Tibial nerve (tissue), 4 donors: ENCODE data around the gene TMEM63A.

Experiments
- EP300 ChIP-seq, 2 donors: sonication (generic); formaldehyde crosslinking; IDR thresholded peaks; one replicate each; pipeline ENCODE4 v1.6.1; 2017; ENCODE audit warnings: antibody characterized with exemption in 2 of 2, mild to moderate bottlenecking in 1 of 2
- POLR2A ChIP-seq, 2 donors: fragments of 450-650 bp; IDR thresholded peaks; one replicate each; pipeline ENCODE4 v1.6.1; 2017; ENCODE audit warnings: antibody characterized with exemption in 2 of 2, mild to moderate bottlenecking in 2 of 2, moderate library complexity in 2 of 2
- TF ChIP-seq, protein P1 (sequence below), 5 experiments: fragments of 200-600 bp in 3 of 5; fragments of 450-650 bp in 2 of 5; sonication (generic) in 3 of 5; IDR thresholded peaks; one replicate each; pipeline ENCODE4 v1.5.1; 2016 to 2019; ENCODE audit warnings: antibody characterized with exemption in 5 of 5, mild to moderate bottlenecking in 3 of 5, moderate library complexity in 2 of 5

DNA sequence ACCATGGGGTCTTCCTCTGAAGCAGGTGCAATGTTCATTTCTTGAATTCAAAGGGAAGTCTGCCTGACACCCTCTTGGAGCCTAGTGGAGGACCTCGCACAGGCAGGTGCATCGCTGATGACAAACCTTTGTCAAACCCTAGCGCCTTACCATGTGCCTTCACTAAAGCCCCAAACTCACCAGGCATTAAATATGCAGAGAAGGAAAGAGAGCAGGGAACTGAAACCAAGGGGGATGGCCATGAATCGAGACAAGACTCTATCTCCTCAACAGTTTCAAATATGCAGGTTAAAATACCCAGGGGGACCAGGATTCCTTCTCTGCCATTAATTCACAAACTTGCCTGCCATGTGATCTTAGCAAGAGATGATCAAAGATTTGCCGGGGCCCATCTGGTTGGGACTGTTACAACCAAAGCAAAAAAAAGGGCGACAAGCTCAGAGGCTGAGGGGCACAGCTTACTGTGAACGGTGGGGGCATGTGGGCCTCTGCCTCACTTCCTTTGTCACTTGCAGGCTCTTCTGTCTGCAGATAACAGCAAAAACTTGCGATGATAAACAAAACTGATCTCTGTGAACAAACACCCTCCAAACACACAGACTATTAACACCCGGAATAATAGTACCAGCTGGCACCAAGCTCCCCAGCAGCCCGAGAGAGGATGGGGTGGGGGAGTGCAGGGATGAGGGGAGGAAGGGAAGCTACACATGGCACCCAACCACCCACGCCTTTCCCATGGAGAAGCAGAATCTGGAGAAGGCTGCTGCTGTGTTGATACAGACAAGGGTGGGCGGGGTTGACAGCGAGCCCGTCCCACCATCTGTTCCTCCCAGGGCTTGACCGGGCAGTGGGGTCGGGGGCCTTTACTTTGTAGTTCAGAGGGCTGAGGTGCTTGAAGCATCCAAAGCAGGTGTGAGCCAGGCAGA, 33.9 kb downstream of the TMEM63A start:
- TF ChIP-seq, protein P1, sequence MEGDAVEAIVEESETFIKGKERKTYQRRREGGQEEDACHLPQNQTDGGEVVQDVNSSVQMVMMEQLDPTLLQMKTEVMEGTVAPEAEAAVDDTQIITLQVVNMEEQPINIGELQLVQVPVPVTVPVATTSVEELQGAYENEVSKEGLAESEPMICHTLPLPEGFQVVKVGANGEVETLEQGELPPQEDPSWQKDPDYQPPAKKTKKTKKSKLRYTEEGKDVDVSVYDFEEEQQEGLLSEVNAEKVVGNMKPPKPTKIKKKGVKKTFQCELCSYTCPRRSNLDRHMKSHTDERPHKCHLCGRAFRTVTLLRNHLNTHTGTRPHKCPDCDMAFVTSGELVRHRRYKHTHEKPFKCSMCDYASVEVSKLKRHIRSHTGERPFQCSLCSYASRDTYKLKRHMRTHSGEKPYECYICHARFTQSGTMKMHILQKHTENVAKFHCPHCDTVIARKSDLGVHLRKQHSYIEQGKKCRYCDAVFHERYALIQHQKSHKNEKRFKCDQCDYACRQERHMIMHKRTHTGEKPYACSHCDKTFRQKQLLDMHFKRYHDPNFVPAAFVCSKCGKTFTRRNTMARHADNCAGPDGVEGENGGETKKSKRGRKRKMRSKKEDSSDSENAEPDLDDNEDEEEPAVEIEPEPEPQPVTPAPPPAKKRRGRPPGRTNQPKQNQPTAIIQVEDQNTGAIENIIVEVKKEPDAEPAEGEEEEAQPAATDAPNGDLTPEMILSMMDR (IDR thresholded peaks at IDR 0.05): no peak
- TF ChIP-seq POLR2A (IDR thresholded peaks at IDR 0.05) (no peak), EP300 (IDR thresholded peaks at IDR 0.05) (no peak)
